Measurements from ENCODE around the gene CNIH1.
A peak's percentile ranks its signal among the peaks of the same experiment; 100 is the strongest.

CNIH1 gene

DNA sequence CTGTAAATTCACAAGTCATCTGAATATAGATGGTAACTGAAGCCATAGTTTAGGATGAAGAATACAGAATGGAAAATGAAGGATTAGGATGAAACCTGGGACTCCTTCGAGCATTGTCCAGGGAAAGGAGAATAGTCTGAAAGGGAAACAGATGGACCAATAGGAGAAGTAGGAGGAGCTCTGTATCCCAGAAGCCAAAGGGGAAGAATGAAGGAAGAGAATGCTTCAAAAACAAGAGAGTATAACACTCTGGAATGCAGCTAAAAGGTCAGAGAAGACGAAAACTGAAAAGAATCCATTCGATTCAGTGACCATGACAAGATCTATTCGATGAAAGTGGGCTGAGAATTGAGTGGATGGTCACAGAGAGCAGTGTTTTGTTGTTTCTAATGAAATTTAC lies 46.6 kb upstream of the CNIH1 start:
- TF ChIP-seq, protein P1, sequence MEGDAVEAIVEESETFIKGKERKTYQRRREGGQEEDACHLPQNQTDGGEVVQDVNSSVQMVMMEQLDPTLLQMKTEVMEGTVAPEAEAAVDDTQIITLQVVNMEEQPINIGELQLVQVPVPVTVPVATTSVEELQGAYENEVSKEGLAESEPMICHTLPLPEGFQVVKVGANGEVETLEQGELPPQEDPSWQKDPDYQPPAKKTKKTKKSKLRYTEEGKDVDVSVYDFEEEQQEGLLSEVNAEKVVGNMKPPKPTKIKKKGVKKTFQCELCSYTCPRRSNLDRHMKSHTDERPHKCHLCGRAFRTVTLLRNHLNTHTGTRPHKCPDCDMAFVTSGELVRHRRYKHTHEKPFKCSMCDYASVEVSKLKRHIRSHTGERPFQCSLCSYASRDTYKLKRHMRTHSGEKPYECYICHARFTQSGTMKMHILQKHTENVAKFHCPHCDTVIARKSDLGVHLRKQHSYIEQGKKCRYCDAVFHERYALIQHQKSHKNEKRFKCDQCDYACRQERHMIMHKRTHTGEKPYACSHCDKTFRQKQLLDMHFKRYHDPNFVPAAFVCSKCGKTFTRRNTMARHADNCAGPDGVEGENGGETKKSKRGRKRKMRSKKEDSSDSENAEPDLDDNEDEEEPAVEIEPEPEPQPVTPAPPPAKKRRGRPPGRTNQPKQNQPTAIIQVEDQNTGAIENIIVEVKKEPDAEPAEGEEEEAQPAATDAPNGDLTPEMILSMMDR (conservative IDR thresholded peaks at IDR 0.05; ENCODE audit: control insufficient read depth, insufficient read depth, low read depth, low read length) = no peak
- DNase-seq (ENCODE audit: low read depth) = peak; percentile 61
- peak overlapping the region; percentile 94 for H3K4me3 ChIP-seq (ENCODE audit: control insufficient read depth, low read depth, low read length)

DNA sequence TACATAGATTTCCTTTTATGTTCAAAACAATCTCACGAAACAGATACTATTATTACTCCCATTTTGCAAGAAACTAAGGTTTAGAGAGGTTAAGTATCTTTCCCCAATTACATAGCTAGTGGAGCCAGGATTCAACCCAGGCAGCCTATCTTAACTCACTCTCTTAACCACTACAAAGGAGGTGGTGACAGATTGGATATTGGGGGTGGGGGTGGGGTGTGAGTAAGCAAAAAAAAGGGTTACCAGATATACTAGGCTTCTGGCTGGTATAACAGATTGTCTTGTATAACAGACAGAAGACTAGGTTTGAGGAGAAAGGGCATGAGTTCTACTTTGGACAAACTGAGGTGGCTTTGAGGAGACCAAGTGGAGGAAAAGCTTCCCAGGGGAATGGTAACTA lies 45.5 kb upstream of the CNIH1 start:
- TF ChIP-seq, protein P1 (conservative IDR thresholded peaks at IDR 0.05; ENCODE audit: control insufficient read depth, insufficient read depth, low read depth, low read length) = no peak
- no peak for DNase-seq (ENCODE audit: low read depth)
- no peak overlapping the region for H3K4me3 ChIP-seq (ENCODE audit: control insufficient read depth, low read depth, low read length)

DNA sequence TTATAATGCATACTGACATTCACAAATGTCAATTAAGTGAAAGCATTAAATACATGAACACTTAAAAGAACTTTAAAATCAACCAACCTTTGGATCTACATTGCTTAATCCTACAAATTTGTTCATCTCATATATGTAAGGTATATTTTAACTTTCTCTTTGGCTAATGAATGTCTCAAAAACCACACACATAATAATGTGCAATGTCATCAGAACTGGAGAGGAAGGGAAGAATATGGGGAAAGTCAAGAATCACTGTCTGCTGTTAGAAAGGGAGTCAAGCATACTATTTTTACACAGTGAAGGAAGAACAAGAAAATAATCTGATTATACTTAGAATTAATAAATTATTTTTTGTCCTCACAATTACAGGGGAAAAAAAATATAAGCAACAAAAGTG lies 42.7 kb upstream of the CNIH1 start:
- H3K4me3 ChIP-seq (ENCODE audit: control insufficient read depth, low read depth, low read length) = no peak overlapping the region
- TF ChIP-seq, protein P1 (conservative IDR thresholded peaks at IDR 0.05; ENCODE audit: control insufficient read depth, insufficient read depth, low read depth, low read length) = no peak
- no peak for DNase-seq (ENCODE audit: low read depth)

DNA sequence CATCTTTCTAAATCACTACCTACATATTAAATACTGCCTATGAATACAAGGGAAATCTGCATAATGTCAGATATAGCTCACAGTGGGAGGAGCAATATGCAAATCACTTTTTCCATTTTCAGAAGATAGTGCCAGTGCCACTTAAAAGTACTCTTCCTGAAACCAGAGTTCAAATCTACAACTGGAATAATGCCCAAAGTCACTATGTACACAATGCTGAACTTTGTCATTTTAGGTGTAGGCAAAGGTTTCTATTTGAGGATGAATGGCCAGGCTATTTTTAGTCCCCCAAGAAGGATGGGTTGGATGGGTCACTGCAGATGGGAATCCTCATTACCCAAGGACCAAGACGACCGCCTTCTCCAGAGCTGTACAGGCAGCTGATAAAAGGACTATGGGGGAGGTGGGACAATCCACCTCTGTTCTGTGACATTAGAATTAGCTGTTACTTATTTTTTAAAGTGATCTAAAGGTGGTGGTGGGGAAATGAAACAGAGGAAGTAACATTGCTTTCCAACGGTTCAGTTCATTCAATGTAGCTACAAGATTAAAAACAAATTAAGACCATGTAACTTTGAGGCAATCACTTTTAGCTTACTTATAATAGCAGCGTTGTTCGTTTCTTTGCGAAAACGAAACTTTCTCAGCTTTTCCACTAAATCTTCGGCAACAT lies 42.0 kb upstream of the CNIH1 start:
- DNase-seq (ENCODE audit: low read depth) = no peak
- H3K4me3 ChIP-seq (ENCODE audit: control insufficient read depth, low read depth, low read length) = no peak overlapping the region
- TF ChIP-seq, protein P1 (conservative IDR thresholded peaks at IDR 0.05; ENCODE audit: control insufficient read depth, insufficient read depth, low read depth, low read length) = no peak

DNA sequence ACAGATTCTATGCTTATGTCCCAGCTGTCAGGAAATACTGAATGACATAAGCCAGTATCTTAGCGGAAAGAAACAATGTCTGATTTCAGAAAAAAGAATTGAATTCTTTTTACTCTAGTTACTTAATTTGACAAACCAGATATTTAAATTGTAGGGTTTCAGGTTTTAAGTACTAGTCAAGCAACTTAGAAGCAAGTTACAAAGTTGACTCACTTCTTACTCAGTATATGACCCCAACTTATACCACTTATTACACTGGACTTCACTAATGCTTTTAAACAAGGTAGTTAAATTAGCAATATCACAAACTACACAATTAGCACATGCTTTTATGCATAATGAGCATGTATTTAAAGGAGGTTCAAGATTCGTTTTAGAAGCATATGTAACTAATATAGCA lies 40.5 kb upstream of the CNIH1 start:
- no peak overlapping the region for H3K4me3 ChIP-seq (ENCODE audit: control insufficient read depth, low read depth, low read length)
- TF ChIP-seq, protein P1 (conservative IDR thresholded peaks at IDR 0.05; ENCODE audit: control insufficient read depth, insufficient read depth, low read depth, low read length) = no peak

DNA sequence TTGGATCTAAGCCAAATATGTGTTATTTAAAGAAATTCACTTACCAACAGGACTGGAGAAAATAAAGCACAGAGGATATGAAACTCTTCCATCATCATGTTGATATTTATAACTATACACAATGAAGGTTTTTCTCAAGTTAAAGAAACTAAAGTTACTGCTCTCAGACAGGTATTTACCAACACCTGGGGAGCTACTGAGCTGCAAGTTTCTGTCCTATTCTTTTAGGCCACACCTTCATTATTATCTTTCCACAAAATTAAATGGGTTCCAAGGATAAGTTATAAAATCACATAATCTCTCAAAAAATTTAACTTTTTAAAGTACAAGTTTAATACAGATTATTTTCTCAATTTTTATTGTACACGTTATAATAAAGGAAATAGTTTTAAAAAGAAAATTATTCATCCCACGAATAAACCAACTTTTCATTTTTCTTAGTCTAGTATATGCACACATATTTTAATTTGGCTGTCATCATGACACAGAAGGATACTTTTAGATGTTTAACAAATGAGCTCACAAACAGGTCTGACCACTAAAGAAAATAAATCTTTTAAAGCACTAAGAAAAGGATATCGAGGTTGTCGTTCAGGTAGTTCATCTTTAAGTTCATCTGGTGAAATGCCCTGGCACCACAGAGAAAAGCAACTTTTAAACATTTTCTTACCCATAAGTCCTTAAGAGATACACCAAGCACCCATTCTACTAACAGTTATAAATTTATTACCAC lies 39.8 kb upstream of the CNIH1 start:
- DNase-seq (ENCODE audit: low read depth) = no peak
- TF ChIP-seq, protein P1 (conservative IDR thresholded peaks at IDR 0.05; ENCODE audit: control insufficient read depth, insufficient read depth, low read depth, low read length) = no peak
- no peak overlapping the region for H3K4me3 ChIP-seq (ENCODE audit: control insufficient read depth, low read depth, low read length)

More for the DNA sequence above, 40.5 kb upstream of the CNIH1 start:
- DNase-seq (ENCODE audit: low read depth) = no peak

Measured in fibroblast of mammary gland (primary cell).